ENCODE results near the gene ERF. TPM values are rescaled to one million over a fixed set of nuclear protein-coding genes. Genes with fewer than 3 reads are reported as not detected.

Gene ERF
- total RNA-seq, 2 donors from 2014 or later = 106 to 138 TPM

- TF ChIP-seq CTCF (conservative IDR thresholded peaks at IDR 0.05) = no peak
- Histone ChIP-seq H3K36me3 (ENCODE audit: control insufficient read depth, insufficient read depth, low read length) (no peaks in the 10 kb centered on the region), H3K4me3 (ENCODE audit: low read length) (peak overlapping the region; percentile 83), H3K27me3 (ENCODE audit: control insufficient read depth, insufficient read depth, low read length, poor library complexity, severe bottlenecking) (no peaks in the 10 kb centered on the region), H3K27ac (ENCODE audit: low read depth, low read length) (peak overlapping the region; percentile 71), H3K9ac (ENCODE audit: extremely low read depth, low read length, poor library complexity, severe bottlenecking) (peak overlapping the region; percentile 44), H3K9me3 (ENCODE audit: control insufficient read depth, low read length) (no peaks in the 10 kb centered on the region), H3K4me1 (ENCODE audit: control insufficient read depth, insufficient read depth, low read length) (no peaks in the 10 kb centered on the region)
- DNase-seq = peak; percentile 84
- Mint-ChIP-seq H3K36me3 (ENCODE audit: low read depth) (peaks cover 5% of the 10 kb centered on the region), H3K27ac (peak overlapping the region; percentile 82), H3K4me1 (peaks cover 22% of the 10 kb centered on the region), H3K27me3 (ENCODE audit: insufficient read depth) (no peaks in the 10 kb centered on the region), H3K4me3 (peak overlapping the region; percentile 90), H3K9me3 (no peaks in the 10 kb centered on the region)
- WGBS, 2 experiments (ENCODE audit: insufficient coverage in 1 of 2, insufficient read length in 1 of 2) = 19 to 22% methylated on average over 27 to 38 of the region's 38 CpGs
Observed at GRCh38 chr19:42255766-42256745, 1.1 kb upstream of the ERF start.

- Histone ChIP-seq H3K4me1 (ENCODE audit: control insufficient read depth, insufficient read depth, low read length) (no peaks in the 10 kb centered on the region), H3K36me3 (ENCODE audit: control insufficient read depth, insufficient read depth, low read length) (peaks cover 10% of the 10 kb centered on the region), H3K27ac (ENCODE audit: low read depth, low read length) (peak overlapping the region; percentile 88), H3K9ac (ENCODE audit: extremely low read depth, low read length, poor library complexity, severe bottlenecking) (peak overlapping the region; percentile 89), H3K27me3 (ENCODE audit: control insufficient read depth, insufficient read depth, low read length, poor library complexity, severe bottlenecking) (no peaks in the 10 kb centered on the region), H3K4me3 (ENCODE audit: low read length) (peak overlapping the region; percentile 85), H3K9me3 (ENCODE audit: control insufficient read depth, low read length) (no peaks in the 10 kb centered on the region)
- DNase-seq = peak; percentile 86
- peak; percentile 39 for TF ChIP-seq CTCF (conservative IDR thresholded peaks at IDR 0.05)
- 0% methylated on average over 6 to 64 of the region's 70 CpGs for WGBS, 2 experiments (ENCODE audit: insufficient coverage in 1 of 2, insufficient read length in 1 of 2)
- no peaks in the 10 kb centered on the region for H3K27me3 Mint-ChIP-seq (ENCODE audit: insufficient read depth)
- peak overlapping the region; percentile 21 for H3K27ac Mint-ChIP-seq
- H3K4me3 Mint-ChIP-seq = peak overlapping the region; percentile 90
- H3K36me3 Mint-ChIP-seq (ENCODE audit: low read depth) = peaks cover 15% of the 10 kb centered on the region
- H3K9me3 Mint-ChIP-seq = no peaks in the 10 kb centered on the region
- H3K4me1 Mint-ChIP-seq = peaks cover 22% of the 10 kb centered on the region
Observed at GRCh38 chr19:42254089-42254849, 659 bp downstream of the ERF start.

- peaks cover 22% of the 10 kb centered on the region for H3K4me1 Mint-ChIP-seq
- no peaks in the 10 kb centered on the region for H3K9me3 Mint-ChIP-seq
Observed at GRCh38 chr19:42253245-42254088, 1.5 kb downstream of the ERF start.

More at GRCh38 chr19:42253245-42254088, 1.5 kb downstream of the ERF start:
- no peaks in the 10 kb centered on the region for H3K9me3 ChIP-seq (ENCODE audit: control insufficient read depth, low read length)
- no peak for TF ChIP-seq CTCF (conservative IDR thresholded peaks at IDR 0.05)
- H3K27ac ChIP-seq (ENCODE audit: low read depth, low read length) = peak overlapping the region; percentile 88
- H3K4me1 ChIP-seq (ENCODE audit: control insufficient read depth, insufficient read depth, low read length) = no peaks in the 10 kb centered on the region
- peaks cover 15% of the 10 kb centered on the region for H3K36me3 Mint-ChIP-seq (ENCODE audit: low read depth)
- WGBS, 2 experiments (ENCODE audit: insufficient coverage in 1 of 2, insufficient read length in 1 of 2) = 0 to 1% methylated on average over 6 to 35 of the region's 71 CpGs
- no peaks in the 10 kb centered on the region for H3K27me3 Mint-ChIP-seq (ENCODE audit: insufficient read depth)
- H3K27me3 ChIP-seq (ENCODE audit: control insufficient read depth, insufficient read depth, low read length, poor library complexity, severe bottlenecking) = no peaks in the 10 kb centered on the region
- peak overlapping the region; percentile 90 for H3K4me3 ChIP-seq (ENCODE audit: low read length)
- H3K27ac Mint-ChIP-seq = peak overlapping the region; percentile 94
- H3K4me3 Mint-ChIP-seq = peak overlapping the region; percentile 90
- peak overlapping the region; percentile 89 for H3K9ac ChIP-seq (ENCODE audit: extremely low read depth, low read length, poor library complexity, severe bottlenecking)
- peaks cover 14% of the 10 kb centered on the region for H3K36me3 ChIP-seq (ENCODE audit: control insufficient read depth, insufficient read depth, low read length)
- DNase-seq = peak; percentile 91

All from endodermal cell (in vitro differentiated cells).